SK-N-SH (cell line): ENCODE results near the gene TRAF5. TPM values are rescaled to one million over a fixed set of nuclear protein-coding genes. Genes with fewer than 3 reads are reported as not detected.
A peak's percentile ranks its signal among the peaks of the same experiment; 100 is the strongest.

Experiments
- CTCF ChIA-PET: fragments of 300-600, 350-600 bp; formaldehyde crosslinking; extraction: SDS; loops from one replicate; lab custom pipeline; 2021; lab: Yijun Ruan, JAX
- POLR2A ChIA-PET: fragments of 350-600 bp; sonication (Branson Sonifier 250); formaldehyde crosslinking; extraction: SDS; loops from one replicate; lab custom pipeline; 2020; ENCODE audit warnings: antibody characterized with exemption, inconsistent platforms; lab: Yijun Ruan, JAX
- DNase-seq: peaks from one replicate; pipeline ENCODE4 v3.0.0; 2012
- H2AFZ ChIP-seq: fragments of 200-600 bp; sonication (generic); 2 replicates; pipeline ENCODE4 v1.8.1; 2016; ENCODE audit warnings: antibody characterized with exemption, mild to moderate bottlenecking, low read depth
- H3F3A ChIP-seq: fragments of 200-600 bp; sonication (generic); replicated peaks from 2 replicates; pipeline ENCODE3; 2016; ENCODE audit warnings: antibody characterized with exemption, mild to moderate bottlenecking; ENCODE audit not compliant: insufficient read depth
- H3K27ac ChIP-seq, 2 experiments: fragments of 200-500 bp in 1 of 2; fragments of 200-600 bp in 1 of 2; sonication (Bioruptor generic) in 1 of 2; sonication (generic), shearing (Covaris generic) in 1 of 2; 2 replicates each; pipeline versions ENCODE4 v1.5.1 to v1.6.1; 2014 to 2016; ENCODE audit warnings: low read depth in 2 of 2, inconsistent platforms in 1 of 2, low read length in 1 of 2, mild to moderate bottlenecking in 1 of 2, mixed read lengths in 1 of 2
- H3K27me3 ChIP-seq: fragments of 200-600 bp; sonication (generic), shearing (Covaris generic); 2 replicates; pipeline ENCODE4 v1.6.1; 2016; ENCODE audit warnings: mixed run types; ENCODE audit not compliant: insufficient read depth
- H3K36me3 ChIP-seq, 2 experiments: fragments of 200-500 bp in 1 of 2; fragments of 200-600 bp in 1 of 2; sonication (Bioruptor generic) in 1 of 2; sonication (generic) in 1 of 2; replicated peaks in 1 of 2; 2 replicates each; pipeline versions ENCODE3 to v1.5.1; 2014 to 2016; ENCODE audit warnings: low read length in 1 of 2, mild to moderate bottlenecking in 1 of 2; ENCODE audit not compliant: insufficient read depth in 2 of 2, control insufficient read depth in 1 of 2
- H3K4me1 ChIP-seq, 2 experiments: fragments of 200-500 bp in 1 of 2; fragments of 200-600 bp in 1 of 2; sonication (Bioruptor generic) in 1 of 2; sonication (generic), shearing (Covaris generic) in 1 of 2; 2 replicates each; pipeline versions ENCODE4 v1.5.1 to v1.6.1; 2014 to 2016; ENCODE audit warnings: low read depth in 1 of 2, low read length in 1 of 2, mixed run types in 1 of 2; ENCODE audit not compliant: insufficient read depth in 2 of 2, control insufficient read depth in 1 of 2
- H3K4me2 ChIP-seq: fragments of 200-600 bp; sonication (generic), shearing (Covaris generic); 2 replicates; pipeline ENCODE4 v1.6.1; 2017; ENCODE audit warnings: mixed run types
- H3K4me3 ChIP-seq, 2 experiments: fragments of 200-500 bp in 1 of 2; fragments of 200-600 bp in 1 of 2; sonication (Bioruptor generic) in 1 of 2; sonication (generic), shearing (Covaris generic) in 1 of 2; 2 replicates each; pipeline versions ENCODE4 v1.5.1 to v1.8.1; 2014 to 2016; ENCODE audit warnings: low read depth in 2 of 2, inconsistent platforms in 1 of 2, low read length in 1 of 2, mild to moderate bottlenecking in 1 of 2, mixed read lengths in 1 of 2, moderate library complexity in 1 of 2
- H3K79me2 ChIP-seq: fragments of 200-600 bp; sonication (generic); 2 replicates; pipeline ENCODE4 v1.8.1; 2017; ENCODE audit warnings: mild to moderate bottlenecking; ENCODE audit not compliant: insufficient read depth
- H3K9ac ChIP-seq: fragments of 200-600 bp; sonication (generic); 2 replicates; pipeline ENCODE4 v1.6.1; 2017; ENCODE audit warnings: mixed run types
- H3K9me2 ChIP-seq: fragments of 200-600 bp; sonication (generic); 2 replicates; pipeline ENCODE4 v1.6.1; 2017; ENCODE audit warnings: mixed run types
- H3K9me3 ChIP-seq: fragments of 200-600 bp; sonication (generic); 2 replicates; pipeline ENCODE4 v1.6.1; 2017; ENCODE audit warnings: mixed run types, mild to moderate bottlenecking, moderate library complexity
- H4K20me1 ChIP-seq: fragments of 200-600 bp; sonication (generic); 2 replicates; pipeline ENCODE4 v1.6.1; 2017; ENCODE audit warnings: mild to moderate bottlenecking, mixed run types; ENCODE audit not compliant: insufficient read depth
- FOSL2 ChIP-seq: IDR thresholded peaks from 2 replicates; pipeline ENCODE4 v1.4.0; 2012; ENCODE audit warnings: low read depth, mild to moderate bottlenecking, moderate library complexity, borderline replicate concordance
- FOXJ3 ChIP-seq: sonication (generic); formaldehyde crosslinking; IDR thresholded peaks from 2 replicates; pipeline ENCODE4 v1.5.1; 2020; ENCODE audit warnings: mild to moderate bottlenecking, missing genetic modification reagents
- FOXM1 ChIP-seq: IDR thresholded peaks from 2 replicates; pipeline ENCODE4 v1.4.0; 2012; ENCODE audit warnings: low read depth, mild to moderate bottlenecking
- GABPA ChIP-seq: IDR thresholded peaks from 2 replicates; pipeline ENCODE4 v1.4.0; 2012; ENCODE audit warnings: low read depth, mild to moderate bottlenecking
- IRF3 ChIP-seq: fragments of 150-350 bp; IDR thresholded peaks from 2 replicates; pipeline ENCODE4 v1.6.1; 2016; ENCODE audit warnings: mild to moderate bottlenecking, low read depth, low read length
- RCOR1 ChIP-seq: fragments of 150-350 bp; IDR thresholded peaks from 2 replicates; pipeline ENCODE4 v1.6.1; 2017; ENCODE audit warnings: antibody characterized with exemption, low read length
- RFX5 ChIP-seq: IDR thresholded peaks from 2 replicates; pipeline ENCODE4 v1.6.1; 2012; ENCODE audit warnings: mild to moderate bottlenecking, improper control_type of control experiment, low read length
- RXRA ChIP-seq: IDR thresholded peaks from 2 replicates; pipeline ENCODE4 v1.4.0; 2012; ENCODE audit warnings: low read depth, mild to moderate bottlenecking, borderline replicate concordance
- SMC3 ChIP-seq: IDR thresholded peaks from 2 replicates; pipeline ENCODE4 v1.6.1; 2012; ENCODE audit warnings: low read depth, low read length, improper control_type of control experiment
- TAF1 ChIP-seq: IDR thresholded peaks from 2 replicates; pipeline ENCODE4 v1.6.1; 2012; ENCODE audit warnings: low read depth, mild to moderate bottlenecking, low read length, moderate library complexity, borderline replicate concordance
- YY1 ChIP-seq: IDR thresholded peaks from 2 replicates; pipeline ENCODE4 v1.4.0; 2012; ENCODE audit warnings: low read depth, mild to moderate bottlenecking
- WGBS: methylation state at CpG from one replicate; pipeline ENCODE4 v1.1.6; 2017; ENCODE audit warnings: low lambda C conversion rate; 5-methylcytosine and 5-hydroxymethylcytosine counted together
- polyA plus RNA-seq, 3 experiments: library from polyadenylated mRNA; depleted of rRNA; stranded (reverse); fragments of >200 nt; gene quantifications; 2 replicates each; pipeline ENCODE4 v1.2.3, GENCODE V29; 2012
- TF ChIP-seq, protein P1 (sequence below): IDR thresholded peaks from 2 replicates; pipeline ENCODE4 v1.6.1; 2012; ENCODE audit warnings: mild to moderate bottlenecking, low read depth, low read length, moderate library complexity

TRAF5 gene
- polyA plus RNA-seq, 1 of the 3 experiments (the other 2 are of a cell fraction), result 7.6 TPM

DNA sequence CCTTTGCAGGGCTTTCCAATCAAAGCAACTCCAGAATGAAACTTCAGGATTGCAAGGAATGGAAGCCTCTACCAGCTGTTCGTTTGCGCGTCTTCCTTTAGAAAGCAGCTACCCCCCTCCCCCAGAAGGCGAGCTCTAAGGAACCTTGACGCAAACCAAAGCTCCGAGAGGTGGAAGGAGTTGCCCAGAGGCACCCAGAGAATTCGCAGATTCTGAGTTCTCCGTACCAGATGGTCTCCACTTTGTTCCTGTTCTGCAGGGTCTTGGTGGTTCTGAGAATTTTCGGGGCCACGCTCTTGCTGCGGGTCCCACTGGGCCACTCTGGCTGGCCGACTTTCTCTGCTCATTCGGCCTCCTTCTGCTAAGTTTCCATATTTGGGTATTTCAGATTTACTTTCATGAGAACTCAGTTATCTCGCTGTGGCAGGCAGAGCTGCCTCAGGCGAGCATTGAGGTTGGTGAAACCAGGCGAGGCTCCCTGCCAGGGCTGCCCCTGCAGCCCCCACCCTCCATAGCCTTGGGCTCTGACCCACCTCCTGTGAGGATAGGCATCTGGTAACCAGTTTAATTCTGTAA lies 801 bp downstream of the TRAF5 start:
- Histone ChIP-seq H3K9me3 (no peaks in the 10 kb centered on the region), H3K27me3 (no peaks in the 10 kb centered on the region), H3F3A (peaks cover 3% of the 10 kb centered on the region), H3K4me1 (peaks cover 0 to 46% of the 10 kb centered on the region in 2 experiments; a peak in 3 of 4 replicates), H3K4me3 (peak overlapping the region; percentile 70 to 76), H3K9me2 (no peaks in the 10 kb centered on the region), H4K20me1 (no peaks in the 10 kb centered on the region), H3K27ac (no peak overlapping the region; a peak in 1 of 4 replicates), H3K79me2 (no peaks in the 10 kb centered on the region; the same call in 1 of the 2 replicates), H3K36me3 (no peaks in the 10 kb centered on the region), H2AFZ (peak overlapping the region; percentile 97), H3K4me2 (peak overlapping the region; percentile 75), H3K9ac (peak overlapping the region; percentile 75)
- CTCF ChIA-PET, result interaction anchor here (0.8 to 2.6 kb wide), 7 partner anchors 10 to 328 kb away, joined by 3 to 22 read pairs (median 3); no protein-coding TSS in a partner anchor
- POLR2A ChIA-PET, result no interaction called here
- TF ChIP-seq FOSL2 (no peak), FOXM1 (no peak)
- 66% methylated on average over 16 of the region's 16 CpGs for WGBS
- DNase-seq, result peak; percentile 60

DNA sequence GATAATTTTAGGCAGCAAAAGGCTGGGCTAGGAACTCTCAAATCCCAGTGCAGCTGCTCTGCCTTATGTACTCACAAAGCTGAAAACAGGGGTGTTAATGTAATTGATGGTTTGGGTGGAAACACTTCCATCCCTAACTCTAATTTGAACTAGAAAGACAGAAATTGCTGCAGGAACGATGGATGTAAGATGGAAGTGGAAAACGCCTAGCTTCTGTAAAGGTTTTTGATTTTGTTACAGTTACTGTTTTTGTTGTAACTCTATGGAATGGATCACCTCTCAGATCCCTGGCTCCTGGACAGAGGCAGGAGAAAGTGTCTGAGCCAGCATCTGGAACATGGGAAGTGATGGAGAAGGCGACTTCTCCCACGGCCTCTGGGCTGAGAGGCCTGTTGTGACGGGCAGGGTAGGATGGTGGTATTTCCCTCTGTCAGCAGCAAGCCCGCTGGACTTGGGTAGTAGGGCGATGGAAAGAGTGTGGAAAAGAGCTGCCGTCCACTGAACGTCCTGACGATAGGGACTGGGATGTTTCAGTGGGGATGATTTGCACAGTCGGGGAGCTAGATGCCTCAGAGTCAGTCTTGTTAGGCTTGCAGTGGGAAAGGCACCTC lies 1.6 kb downstream of the TRAF5 start:
- H3K36me3 ChIP-seq, result no peaks in the 10 kb centered on the region
- H3K4me1 ChIP-seq, result peaks cover 0 to 47% of the 10 kb centered on the region in 2 experiments; a peak in 3 of 4 replicates
- 93% methylated on average over 11 of the region's 11 CpGs for WGBS
- peaks cover 7% of the 10 kb centered on the region; the same call in 1 of the 2 replicates for H3K79me2 ChIP-seq
- H3K9ac ChIP-seq, result no peak overlapping the region
- no peak overlapping the region for H2AFZ ChIP-seq
- ChIA-PET CTCF (interaction anchor here (0.6 to 2.6 kb wide), 7 partner anchors 18 to 327 kb away, joined by 3 to 22 read pairs (median 3); no protein-coding TSS in a partner anchor), POLR2A (no interaction called here)
- H3K4me2 ChIP-seq, result no peak overlapping the region
- H4K20me1 ChIP-seq, result no peaks in the 10 kb centered on the region
- TF ChIP-seq RCOR1 (no peak), YY1 (no peak), IRF3 (no peak), RFX5 (no peak), GABPA (no peak)
- H3K4me3 ChIP-seq, result no peak overlapping the region
- no peaks in the 10 kb centered on the region for H3K9me2 ChIP-seq
- peaks cover 3% of the 10 kb centered on the region for H3F3A ChIP-seq
- no peak overlapping the region for H3K27ac ChIP-seq
- H3K27me3 ChIP-seq, result no peaks in the 10 kb centered on the region
- H3K9me3 ChIP-seq, result no peaks in the 10 kb centered on the region
- DNase-seq, result no peak

DNA sequence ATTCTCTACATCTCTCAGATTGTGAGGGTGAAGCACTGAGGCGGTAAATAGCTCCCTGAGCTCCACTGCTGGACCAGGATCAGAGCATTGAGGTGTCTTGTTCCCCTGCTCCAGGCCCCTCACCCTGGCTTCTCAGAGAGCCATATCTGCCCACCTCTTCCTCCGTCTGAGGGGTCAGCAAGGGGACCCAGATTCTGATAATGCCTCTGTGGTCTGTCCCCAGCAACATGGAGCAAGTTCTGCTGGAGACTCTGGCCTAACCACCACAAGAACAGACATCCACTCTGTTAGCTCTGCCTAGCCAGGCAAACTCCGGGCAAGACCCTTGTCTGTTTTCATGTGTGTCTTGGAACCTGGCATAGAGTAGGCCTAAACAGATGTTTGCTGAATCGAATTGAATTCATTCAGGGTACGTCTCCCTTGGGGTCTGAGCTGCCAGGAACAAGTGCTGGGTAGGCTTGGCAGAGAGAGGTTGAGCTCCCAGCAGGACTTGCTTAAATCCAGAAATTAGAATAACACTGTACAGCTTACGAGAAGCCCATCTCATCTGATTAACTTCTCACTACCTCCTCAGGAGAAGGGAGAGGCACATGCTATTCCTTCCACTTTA lies 2.3 kb downstream of the TRAF5 start:
- POLR2A ChIA-PET, result no interaction called here
- Histone ChIP-seq H3K36me3 (no peaks in the 10 kb centered on the region), H3K4me3 (no peak overlapping the region), H3K9me2 (no peaks in the 10 kb centered on the region), H3K4me2 (no peak overlapping the region), H3K4me1 (peaks cover 0 to 47% of the 10 kb centered on the region in 2 experiments; a peak in 3 of 4 replicates), H3K27ac (no peak overlapping the region), H3K9me3 (no peaks in the 10 kb centered on the region), H3K79me2 (peaks cover 10% of the 10 kb centered on the region; the same call in 1 of the 2 replicates), H2AFZ (no peak overlapping the region), H4K20me1 (no peaks in the 10 kb centered on the region), H3K9ac (no peak overlapping the region), H3F3A (peaks cover 3% of the 10 kb centered on the region), H3K27me3 (no peaks in the 10 kb centered on the region)
- 92% methylated on average over 4 of the region's 6 CpGs for WGBS
- TF ChIP-seq TAF1 (no peak), SMC3 (no peak), FOXJ3 (CRISPR knock-in tag) (no peak), RXRA (no peak)
- TF ChIP-seq, protein P1, sequence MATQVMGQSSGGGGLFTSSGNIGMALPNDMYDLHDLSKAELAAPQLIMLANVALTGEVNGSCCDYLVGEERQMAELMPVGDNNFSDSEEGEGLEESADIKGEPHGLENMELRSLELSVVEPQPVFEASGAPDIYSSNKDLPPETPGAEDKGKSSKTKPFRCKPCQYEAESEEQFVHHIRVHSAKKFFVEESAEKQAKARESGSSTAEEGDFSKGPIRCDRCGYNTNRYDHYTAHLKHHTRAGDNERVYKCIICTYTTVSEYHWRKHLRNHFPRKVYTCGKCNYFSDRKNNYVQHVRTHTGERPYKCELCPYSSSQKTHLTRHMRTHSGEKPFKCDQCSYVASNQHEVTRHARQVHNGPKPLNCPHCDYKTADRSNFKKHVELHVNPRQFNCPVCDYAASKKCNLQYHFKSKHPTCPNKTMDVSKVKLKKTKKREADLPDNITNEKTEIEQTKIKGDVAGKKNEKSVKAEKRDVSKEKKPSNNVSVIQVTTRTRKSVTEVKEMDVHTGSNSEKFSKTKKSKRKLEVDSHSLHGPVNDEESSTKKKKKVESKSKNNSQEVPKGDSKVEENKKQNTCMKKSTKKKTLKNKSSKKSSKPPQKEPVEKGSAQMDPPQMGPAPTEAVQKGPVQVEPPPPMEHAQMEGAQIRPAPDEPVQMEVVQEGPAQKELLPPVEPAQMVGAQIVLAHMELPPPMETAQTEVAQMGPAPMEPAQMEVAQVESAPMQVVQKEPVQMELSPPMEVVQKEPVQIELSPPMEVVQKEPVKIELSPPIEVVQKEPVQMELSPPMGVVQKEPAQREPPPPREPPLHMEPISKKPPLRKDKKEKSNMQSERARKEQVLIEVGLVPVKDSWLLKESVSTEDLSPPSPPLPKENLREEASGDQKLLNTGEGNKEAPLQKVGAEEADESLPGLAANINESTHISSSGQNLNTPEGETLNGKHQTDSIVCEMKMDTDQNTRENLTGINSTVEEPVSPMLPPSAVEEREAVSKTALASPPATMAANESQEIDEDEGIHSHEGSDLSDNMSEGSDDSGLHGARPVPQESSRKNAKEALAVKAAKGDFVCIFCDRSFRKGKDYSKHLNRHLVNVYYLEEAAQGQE, result no peak
- CTCF ChIA-PET, result interaction anchor here (0.6 to 2.6 kb wide), 4 partner anchors 17 to 327 kb away, joined by 3 to 20 read pairs (median 6); no protein-coding TSS in a partner anchor
- no peak for DNase-seq
